Naive thymus-derived CD8-positive, alpha-beta T cell (primary cell): ENCODE results near the gene PHC1. TPM values are rescaled to one million over a fixed set of nuclear protein-coding genes. Genes with fewer than 3 reads are reported as not detected.

ENCODE experiments used
- ATAC-seq, 2 donors: fragments of 150-1000 bp; cut with Tn5 transposase in 1 of 2; sonication (Bioruptor Pico), chemical (Tn5 transposase) in 1 of 2; 1 replicate in 1 of 2; 2 replicates in 1 of 2; pipeline ENCODE4 v1.10.0; 2021; ENCODE audit warnings: mild to moderate bottlenecking in 2 of 2, moderate library complexity in 2 of 2
- POLR2A ChIA-PET: fragments of 350-600 bp; sonication (Branson Sonifier 250); formaldehyde crosslinking; loops from one replicate; lab custom pipeline; 2021; ENCODE audit warnings: antibody characterized with exemption; lab: Charles Lee
- DNase-seq, 10 donors: peaks; one replicate each; pipeline versions ENCODE4 v3.0.0 to v3.0.0-alpha.2; 2020 to 2022
- H3K27ac Mint-ChIP-seq, 10 donors: one replicate each; pipeline ENCODE4 v1.8.0; 2020 to 2022; ENCODE audit warnings: mild to moderate bottlenecking in 10 of 10, mixed read lengths in 10 of 10, moderate library complexity in 4 of 10, inconsistent platforms in 1 of 10
- H3K27me3 Mint-ChIP-seq, 5 donors: one replicate each; pipeline ENCODE4 v1.8.0; 2021 to 2022; ENCODE audit warnings: mixed read lengths in 5 of 5
- H3K36me3 Mint-ChIP-seq, 3 donors: one replicate each; pipeline ENCODE4 v1.8.0; 2020 to 2022; ENCODE audit warnings: mixed read lengths in 3 of 3, mild to moderate bottlenecking in 2 of 3, inconsistent platforms in 1 of 3
- H3K4me1 Mint-ChIP-seq, 4 donors: one replicate each; pipeline ENCODE4 v1.8.0; 2021 to 2022; ENCODE audit warnings: mixed read lengths in 4 of 4
- H3K4me3 Mint-ChIP-seq, 10 donors: one replicate each; pipeline ENCODE4 v1.8.0; 2020 to 2022; ENCODE audit warnings: mild to moderate bottlenecking in 10 of 10, mixed read lengths in 10 of 10, moderate library complexity in 6 of 10, inconsistent platforms in 1 of 10
- H3K9me3 Mint-ChIP-seq, 9 donors: one replicate each; pipeline ENCODE4 v1.8.0; 2020 to 2022; ENCODE audit warnings: mixed read lengths in 9 of 9, mild to moderate bottlenecking in 3 of 9, inconsistent platforms in 1 of 9, moderate library complexity in 1 of 9
- polyA plus RNA-seq, 3 donors: library from polyadenylated mRNA; unstranded; fragments of 300-500 nt; fragmentation: Illumina TruSeq; gene quantifications; one replicate each; pipeline ENCODE4 v1.2.3, GENCODE V29; 2021
- total RNA-seq, 8 experiments: library from RNA in 2 of 8; stranded (reverse) in 2 of 8; gene quantifications; one replicate each; pipeline ENCODE4 v1.2.3 and lab custom pipeline; 2021 to 2026

Gene PHC1
- total and polyA plus RNA-seq, 5 experiments from 2014 or later = 12.3 to 39.2 (median 20.3) TPM

DNA sequence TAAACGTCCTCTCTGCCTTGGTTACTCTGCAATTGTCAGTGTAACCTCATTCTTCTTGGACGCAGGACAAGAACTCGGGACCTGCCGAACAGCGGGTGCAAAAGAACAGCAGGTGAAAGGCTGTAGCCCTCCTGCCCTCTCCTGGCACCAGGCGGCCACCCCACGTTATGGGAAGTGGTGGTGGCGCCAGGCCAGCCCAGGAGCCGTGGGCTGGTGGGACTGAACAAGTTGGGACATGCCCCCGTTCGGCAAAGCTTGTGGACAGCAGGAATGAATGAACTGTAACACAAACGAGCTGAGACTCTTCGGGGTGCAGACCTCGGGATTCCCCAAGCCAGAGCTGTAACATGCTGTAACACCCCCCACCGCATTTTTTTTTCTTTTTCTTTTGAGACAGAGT, 41.8 kb downstream of the PHC1 start:
- Mint-ChIP-seq H3K27ac (peak overlapping the region in 7 of 10 donors; percentile 51 to 96 (median 68)), H3K4me1 (peaks cover 35 to 94% (median 76%) of the 10 kb centered on the region in 4 donors), H3K27me3 (no peaks in the 10 kb centered on the region), H3K9me3 (peaks cover 0 to 12% (median 5%) of the 10 kb centered on the region in 9 donors), H3K4me3 (peak overlapping the region in 2 of 10 donors; percentile 12 to 62), H3K36me3 (peaks cover 0 to 9% (median 2%) of the 10 kb centered on the region in 3 donors)
- DNase-seq = no peak
- POLR2A ChIA-PET = no interaction called here
- no peak for ATAC-seq

DNA sequence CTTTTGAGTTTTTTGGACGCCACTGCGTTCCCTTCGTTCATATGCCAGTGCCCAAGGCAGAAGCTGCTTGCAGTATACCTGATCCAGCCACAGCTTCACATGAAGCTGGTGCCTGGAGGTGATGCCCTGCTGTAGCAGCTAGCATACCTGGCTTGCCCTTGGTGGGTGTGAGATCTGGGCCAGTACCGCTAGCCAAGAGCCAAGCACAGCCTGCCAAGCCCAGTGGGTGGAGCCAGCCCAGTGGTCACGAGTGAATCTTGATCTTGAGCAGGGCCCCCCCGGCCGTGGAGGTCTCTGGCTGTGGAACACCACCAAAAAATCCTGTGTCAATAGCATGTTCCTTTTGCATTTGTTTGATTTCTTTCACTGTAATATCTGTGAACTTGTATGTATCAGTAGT, 42.5 kb downstream of the PHC1 start:
- H3K9me3 Mint-ChIP-seq = peaks cover 0 to 12% (median 5%) of the 10 kb centered on the region in 9 donors
- no peaks in the 10 kb centered on the region for H3K27me3 Mint-ChIP-seq
- POLR2A ChIA-PET = no interaction called here
- H3K4me3 Mint-ChIP-seq = peak overlapping the region in 7 of 10 donors; percentile 1 to 62 (median 40)
- H3K4me1 Mint-ChIP-seq = peaks cover 32 to 90% (median 75%) of the 10 kb centered on the region in 4 donors
- DNase-seq (no peak), ATAC-seq (no peak)
- H3K36me3 Mint-ChIP-seq = peaks cover 0 to 9% (median 2%) of the 10 kb centered on the region in 3 donors
- peak overlapping the region; percentile 35 to 91 (median 83) for H3K27ac Mint-ChIP-seq

DNA sequence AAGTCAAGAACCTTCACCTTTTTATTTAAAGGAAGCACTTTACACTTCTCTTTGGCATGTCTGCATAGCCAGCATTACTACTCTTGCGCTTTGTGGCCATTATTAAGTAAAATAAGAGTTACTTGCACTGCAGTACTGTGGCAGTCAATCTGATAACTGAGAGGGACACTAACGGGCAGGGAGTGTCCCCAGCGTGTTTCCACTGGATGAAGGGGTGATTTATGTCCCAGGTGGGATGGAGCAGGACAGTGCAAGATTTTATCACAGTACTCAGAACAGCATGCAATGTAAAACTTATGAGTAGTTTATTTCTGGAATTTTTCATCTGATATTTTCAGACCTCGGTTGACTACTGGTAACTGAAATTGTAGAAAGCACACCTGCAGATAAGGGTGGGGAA, 43.3 kb downstream of the PHC1 start:
- Mint-ChIP-seq H3K36me3 (peaks cover 0 to 13% (median 2%) of the 10 kb centered on the region in 3 donors), H3K4me1 (peaks cover 31 to 87% (median 74%) of the 10 kb centered on the region in 4 donors), H3K4me3 (peak overlapping the region in 2 of 10 donors; percentile 12 to 45), H3K9me3 (peaks cover 0 to 12% (median 5%) of the 10 kb centered on the region in 9 donors), H3K27ac (peak overlapping the region; percentile 3 to 91 (median 83)), H3K27me3 (no peaks in the 10 kb centered on the region)
- no peak for DNase-seq
- POLR2A ChIA-PET = interaction anchor here (0.7 to 1.2 kb wide), 2 partner anchors 8 to 12 kb away, joined by 3 to 4 read pairs; partner anchors contain the start of gene M6PR
- ATAC-seq = no peak

DNA sequence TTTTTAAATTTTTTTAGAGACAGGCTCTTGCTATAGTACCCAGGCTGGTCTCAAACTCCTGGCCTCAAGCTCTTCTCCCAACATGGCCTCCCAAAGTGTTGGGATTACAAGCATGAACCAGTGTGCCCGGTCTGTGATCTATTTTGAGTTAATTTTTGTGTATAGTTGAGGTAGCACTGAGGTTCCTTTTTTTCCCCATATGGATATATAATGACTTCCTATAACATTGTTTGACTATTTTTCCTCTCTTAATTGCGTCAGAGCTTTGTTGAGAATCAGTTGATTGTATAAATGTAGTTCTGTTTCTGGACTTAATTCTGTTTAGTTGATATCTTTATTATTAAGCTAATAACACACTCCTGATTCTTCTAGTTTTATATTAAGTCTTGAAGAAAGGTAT, 43.8 kb downstream of the PHC1 start:
- H3K36me3 Mint-ChIP-seq = peaks cover 0 to 16% (median under 1%) of the 10 kb centered on the region in 3 donors
- H3K4me3 Mint-ChIP-seq = no peak overlapping the region

DNA sequence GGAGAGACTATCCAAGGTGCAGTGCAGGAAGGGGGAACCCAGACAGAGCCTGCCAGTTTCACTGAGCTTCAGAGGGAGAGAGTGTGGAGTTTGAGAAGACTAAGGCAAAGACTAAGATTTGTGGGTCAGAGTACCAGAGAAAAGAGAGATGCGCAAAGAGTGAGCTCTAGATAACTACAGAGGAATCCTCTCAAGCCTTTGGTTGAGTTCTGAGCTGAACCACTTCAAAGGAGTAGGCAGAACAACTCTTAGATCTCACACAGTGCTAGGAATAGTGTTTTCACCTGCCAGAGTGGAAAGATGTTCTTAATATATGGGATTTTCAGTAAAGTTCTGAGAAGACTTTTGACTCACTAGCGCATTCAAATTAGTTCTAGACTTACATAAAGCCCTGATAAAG, 45.9 kb downstream of the PHC1 start:
- H3K27me3 Mint-ChIP-seq = no peaks in the 10 kb centered on the region
- POLR2A ChIA-PET = interaction anchor here (1.6 kb wide), 1 partner anchor 10 kb away, joined by 11 read pairs; the partner anchor contains the start of gene M6PR
- peak in 5 of 10 donors; percentile 29 to 60 (median 36) for DNase-seq
- peak; percentile 99 for ATAC-seq
- peaks cover 5 to 24% (median 6%) of the 10 kb centered on the region in 3 donors for H3K36me3 Mint-ChIP-seq
- peak overlapping the region; percentile 61 to 91 (median 84) for H3K27ac Mint-ChIP-seq
- peaks cover 0 to 16% (median 9%) of the 10 kb centered on the region in 9 donors for H3K9me3 Mint-ChIP-seq
- H3K4me1 Mint-ChIP-seq = peaks cover 23 to 72% (median 60%) of the 10 kb centered on the region in 4 donors
- peak overlapping the region; percentile 7 to 75 (median 56) for H3K4me3 Mint-ChIP-seq

More for the DNA sequence above, 43.8 kb downstream of the PHC1 start:
- POLR2A ChIA-PET = interaction anchor here (0.7 to 1.2 kb wide), 4 partner anchors 9 to 69 kb away, joined by 3 to 7 read pairs (median 4); partner anchors contain the start of gene M6PR
- Mint-ChIP-seq H3K27me3 (no peaks in the 10 kb centered on the region), H3K9me3 (peaks cover under 1 to 7% (median 3%) of the 10 kb centered on the region in 9 donors), H3K4me1 (peaks cover 26 to 85% (median 69%) of the 10 kb centered on the region in 4 donors), H3K27ac (peak overlapping the region in 5 of 10 donors; percentile 18 to 89 (median 71))
- DNase-seq (no peak), ATAC-seq (no peak)

DNA sequence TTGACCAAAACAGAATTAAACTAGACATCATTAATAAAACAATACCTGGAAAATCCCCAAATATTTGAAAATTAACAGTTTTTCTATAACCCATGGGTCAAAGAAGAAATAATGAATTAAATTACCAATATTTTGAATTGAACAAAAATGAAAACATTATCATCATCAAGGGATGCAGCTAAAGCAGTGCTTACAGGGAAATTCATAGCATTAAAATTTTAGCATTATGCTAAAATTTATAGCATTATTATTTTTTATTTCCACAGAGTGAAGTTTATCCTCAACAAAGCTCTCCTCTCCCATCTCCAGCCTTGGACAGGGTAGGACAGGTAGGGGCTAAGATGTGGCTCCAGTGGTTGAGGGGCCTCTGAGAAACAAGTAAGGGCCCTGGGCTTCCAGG, 54.5 kb downstream of the PHC1 start:
- DNase-seq (no peak), ATAC-seq (no peak)
- Mint-ChIP-seq H3K27me3 (no peaks in the 10 kb centered on the region), H3K36me3 (peaks cover 5 to 29% (median 19%) of the 10 kb centered on the region in 3 donors), H3K4me1 (peaks cover 7 to 22% (median 14%) of the 10 kb centered on the region in 4 donors), H3K9me3 (peaks cover 0 to 49% (median 20%) of the 10 kb centered on the region in 9 donors), H3K4me3 (no peak overlapping the region), H3K27ac (peak overlapping the region in 1 of 10 donors; percentile 87)
- POLR2A ChIA-PET = no interaction called here

DNA sequence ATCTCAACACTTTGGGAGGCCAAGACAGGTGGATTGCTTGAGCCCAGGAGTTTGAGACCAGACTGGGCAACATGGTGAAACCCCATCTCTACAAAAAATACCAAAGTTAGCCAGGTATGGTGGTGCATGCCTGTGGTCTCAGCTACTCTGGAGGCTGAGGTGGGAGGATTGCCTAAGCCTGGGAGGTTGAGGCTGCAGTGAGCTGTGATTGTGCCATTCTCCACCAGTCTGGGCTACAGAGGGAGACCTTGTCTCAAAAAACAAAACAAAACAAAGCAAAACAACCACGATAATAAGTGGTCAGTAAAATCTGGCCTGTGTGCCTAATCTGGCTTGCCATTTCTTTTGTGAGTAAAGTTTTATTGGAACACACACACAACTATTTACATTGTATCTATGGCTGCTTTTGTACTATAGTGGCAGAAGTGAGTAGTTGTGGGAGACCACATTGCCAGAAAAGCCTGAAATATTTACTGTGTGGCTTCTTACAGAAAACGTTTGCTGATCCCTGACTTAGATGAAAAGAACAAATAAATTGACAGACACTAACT, 55.6 kb downstream of the PHC1 start:
- Mint-ChIP-seq H3K27ac (peak overlapping the region in 9 of 10 donors; percentile 13 to 87 (median 47)), H3K9me3 (peaks cover 0 to 51% (median 14%) of the 10 kb centered on the region in 9 donors), H3K27me3 (no peaks in the 10 kb centered on the region), H3K36me3 (peaks cover 2 to 29% (median 14%) of the 10 kb centered on the region in 3 donors), H3K4me1 (peaks cover 0 to 17% (median 8%) of the 10 kb centered on the region in 4 donors), H3K4me3 (no peak overlapping the region)
- POLR2A ChIA-PET = no interaction called here
- ATAC-seq (no peak), DNase-seq (no peak)

DNA sequence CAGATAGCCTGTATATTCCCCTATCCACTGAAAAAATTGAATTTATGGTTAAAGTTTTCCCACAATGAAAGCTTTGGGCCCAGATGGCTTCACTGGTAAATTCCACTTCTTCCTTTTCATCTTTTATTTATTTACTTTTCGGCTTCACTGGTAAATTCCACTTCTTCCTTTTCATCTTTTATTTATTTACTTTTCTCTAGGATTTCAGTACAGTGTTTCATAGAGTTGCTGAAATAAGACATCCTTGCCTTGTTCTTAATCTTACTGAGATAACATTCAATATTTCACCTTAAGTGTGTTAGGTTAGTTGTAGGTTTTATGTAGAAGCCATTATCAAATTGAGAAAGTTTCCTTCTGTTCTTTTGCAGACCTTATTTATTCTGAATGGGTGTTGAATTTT, 56.1 kb downstream of the PHC1 start:
- Mint-ChIP-seq H3K27me3 (no peaks in the 10 kb centered on the region), H3K4me1 (peaks cover 0 to 18% (median 9%) of the 10 kb centered on the region in 4 donors), H3K4me3 (no peak overlapping the region), H3K36me3 (peaks cover 2 to 30% (median 14%) of the 10 kb centered on the region in 3 donors), H3K9me3 (peaks cover 0 to 50% (median 14%) of the 10 kb centered on the region in 9 donors), H3K27ac (peak overlapping the region in 7 of 10 donors; percentile 17 to 87 (median 50))
- ATAC-seq = no peak
- DNase-seq = no peak
- POLR2A ChIA-PET = no interaction called here

DNA sequence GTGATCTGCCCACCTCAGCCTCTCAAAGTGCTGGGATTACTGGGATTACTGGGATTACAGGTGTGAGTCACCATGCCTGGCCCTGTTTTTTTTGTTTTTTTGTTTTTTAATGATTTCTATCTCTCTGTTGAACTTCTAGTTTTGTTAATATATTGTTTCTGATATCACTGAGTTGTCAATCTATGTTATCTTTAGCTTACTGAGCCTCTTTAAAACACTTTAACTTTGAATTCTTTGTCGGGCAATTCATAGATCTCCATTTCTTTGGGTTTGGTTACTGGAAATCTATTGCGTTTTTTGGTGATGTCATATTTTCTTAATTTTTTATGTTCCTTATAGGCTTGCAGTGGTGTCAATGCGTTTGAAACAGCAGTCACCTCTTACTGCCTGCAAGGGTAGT, 65.8 kb downstream of the PHC1 start:
- Mint-ChIP-seq H3K4me1 (peaks cover 0 to 18% (median 13%) of the 10 kb centered on the region in 4 donors), H3K36me3 (peaks cover 11 to 37% (median 20%) of the 10 kb centered on the region in 3 donors), H3K9me3 (peaks cover 4 to 47% (median 12%) of the 10 kb centered on the region in 9 donors), H3K27ac (peak overlapping the region in 1 of 10 donors; percentile 64), H3K27me3 (no peaks in the 10 kb centered on the region), H3K4me3 (no peak overlapping the region)
- DNase-seq = no peak
- POLR2A ChIA-PET = no interaction called here
- no peak for ATAC-seq

DNA sequence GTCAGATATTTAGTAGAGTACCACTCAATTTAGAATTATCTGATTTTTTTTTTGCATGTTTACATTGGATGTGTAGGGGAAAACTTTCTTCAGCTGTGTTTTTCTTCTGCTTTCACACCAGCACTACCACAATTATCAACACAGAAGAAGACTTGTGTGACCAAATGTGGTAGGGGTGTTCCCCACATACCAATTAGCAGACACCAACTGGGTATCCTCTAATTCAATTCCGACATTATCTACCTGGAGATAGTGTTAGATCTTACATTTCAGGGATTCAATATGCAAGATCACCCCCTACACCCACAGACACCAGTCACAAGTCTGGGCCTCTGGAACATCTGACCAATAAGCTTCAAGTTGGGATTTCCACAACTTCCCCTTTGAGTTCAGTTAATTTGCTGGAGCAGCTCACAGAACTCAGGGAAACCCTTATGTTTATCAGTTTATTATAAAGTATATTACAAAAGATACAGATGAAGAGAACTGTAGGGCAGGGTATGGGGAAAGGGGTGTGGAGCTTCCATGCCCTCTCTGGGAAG, 71.0 kb downstream of the PHC1 start:
- POLR2A ChIA-PET = interaction anchor here (0.6 kb wide), 1 partner anchor 36 kb away, joined by 3 read pairs; no protein-coding TSS in a partner anchor
- Mint-ChIP-seq H3K27ac (peak overlapping the region in 2 of 10 donors; percentile 38 to 52), H3K27me3 (no peaks in the 10 kb centered on the region), H3K36me3 (peaks cover under 1 to 13% (median 2%) of the 10 kb centered on the region in 3 donors), H3K4me3 (peak overlapping the region in 1 of 10 donors; percentile 8), H3K4me1 (peaks cover 24 to 51% (median 43%) of the 10 kb centered on the region in 4 donors), H3K9me3 (peaks cover 0 to 9% (median 5%) of the 10 kb centered on the region in 9 donors)
- DNase-seq = no peak
- ATAC-seq = no peak

DNA sequence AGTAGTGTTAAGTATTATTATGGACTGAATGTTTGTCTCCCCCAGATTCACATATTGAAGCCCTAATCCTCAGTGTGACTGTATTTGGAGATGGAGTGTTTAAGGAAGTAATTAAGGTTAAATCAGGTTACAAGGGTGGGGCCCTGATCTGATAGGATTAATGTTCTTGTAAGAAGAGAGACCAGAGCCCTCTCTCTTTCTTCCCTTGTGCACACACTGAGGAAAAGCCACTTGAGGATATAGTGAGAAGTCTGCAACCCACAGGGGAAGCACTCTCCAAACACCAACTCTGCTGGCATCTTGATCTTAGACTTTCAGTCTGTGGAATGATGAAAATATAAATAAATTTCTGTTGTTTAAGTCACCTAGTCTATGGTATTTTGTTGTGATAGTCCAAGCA, 72.9 kb downstream of the PHC1 start:
- no peak for DNase-seq
- ATAC-seq = no peak
- Mint-ChIP-seq H3K4me1 (peaks cover 23 to 58% (median 49%) of the 10 kb centered on the region in 4 donors), H3K36me3 (peaks cover 0 to 10% (median 0%) of the 10 kb centered on the region in 3 donors), H3K9me3 (peaks cover 0 to 4% (median 0%) of the 10 kb centered on the region in 9 donors), H3K27ac (peak overlapping the region in 5 of 10 donors; percentile 4 to 94 (median 53)), H3K27me3 (no peaks in the 10 kb centered on the region), H3K4me3 (peak overlapping the region in 8 of 10 donors; percentile 2 to 65 (median 20))
- POLR2A ChIA-PET = no interaction called here

DNA sequence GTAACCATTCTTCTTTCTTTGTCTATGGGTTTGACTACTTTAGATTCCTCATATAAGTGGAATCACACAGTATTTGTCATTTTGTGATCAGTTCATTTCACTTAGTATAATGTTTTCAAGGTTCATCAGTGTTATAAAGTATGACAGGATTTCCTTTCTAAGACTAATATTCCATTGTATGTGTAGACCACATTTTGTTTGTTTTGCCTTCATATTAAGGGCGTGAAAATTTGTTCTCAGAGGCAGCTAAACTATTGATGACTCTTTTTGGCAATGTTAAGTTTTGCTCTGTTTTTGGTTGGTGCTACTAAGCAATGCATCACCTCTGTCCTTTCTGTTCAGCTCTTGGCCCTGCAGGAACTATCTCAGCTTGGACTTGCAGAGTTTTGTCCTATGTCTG, 73.4 kb downstream of the PHC1 start:
- peak overlapping the region in 9 of 10 donors; percentile 1 to 65 (median 34) for H3K4me3 Mint-ChIP-seq
- no peak for DNase-seq
- POLR2A ChIA-PET = no interaction called here

More for the DNA sequence above, 73.4 kb downstream of the PHC1 start:
- peaks cover 23 to 62% (median 53%) of the 10 kb centered on the region in 4 donors for H3K4me1 Mint-ChIP-seq
- peaks cover 0 to 10% (median 0%) of the 10 kb centered on the region in 3 donors for H3K36me3 Mint-ChIP-seq
- peaks cover 0 to 4% (median 0%) of the 10 kb centered on the region in 9 donors for H3K9me3 Mint-ChIP-seq
- ATAC-seq = peak in 1 of 2 donors; percentile 28
- no peaks in the 10 kb centered on the region for H3K27me3 Mint-ChIP-seq
- H3K27ac Mint-ChIP-seq = peak overlapping the region in 8 of 10 donors; percentile 33 to 94 (median 73)
